Neural progenitor cell (in vitro differentiated cells): ENCODE data around the gene CDR2L.

ENCODE experiments used
- CTCF ChIP-seq: fragments of 200-600 bp; sonication (generic); IDR thresholded peaks from 2 replicates; pipeline ENCODE4 v1.5.1; 2017; ENCODE audit warnings: antibody characterized with exemption, mild to moderate bottlenecking
- EZH2 ChIP-seq: fragments of 200-600 bp; sonication (generic); IDR thresholded peaks from 2 replicates; pipeline ENCODE4 v1.6.1; 2017; ENCODE audit warnings: antibody characterized with exemption, mild to moderate bottlenecking, moderate library complexity

- TF ChIP-seq CTCF (no peak), EZH2 (no peak)
These were observed 6.0 kb upstream of the CDR2L start for GRCh38 chr17:74981318-74981978.
